Pancreas (tissue), 10 donors: ENCODE measurements around the gene EPB42. TPM values are rescaled to one million over a fixed set of nuclear protein-coding genes. Genes with fewer than 3 reads are reported as not detected.
"Not testable (repeated sequence)": the region's sequence is repeated elsewhere in the genome, so short reads cannot be mapped to it uniquely, and the experiment has no call there.

Experiments used
- ATAC-seq, 4 donors: fragments of 200-7000 bp; cut with Tn5 transposase; one replicate each; pipeline versions ENCODE4 v1.8.0 to v1.9.1; 2020; ENCODE audit warnings: mild to moderate bottlenecking in 4 of 4, moderate library complexity in 4 of 4
- DNase-seq, 6 donors: peaks; one replicate each; pipeline ENCODE4 v3.0.0-alpha.2; 2020
- FAIRE-seq: peaks from 2 replicates; lab custom pipeline; 2012; peaks lifted over from hg19 to GRCh38; lab: Jason Lieb, UNC
- H3K27ac ChIP-seq, 4 donors: fragments of 200-600 bp; sonication (generic); 1 replicate in 3 of 4; 2 replicates in 1 of 4; pipeline versions ENCODE4 v1.5.0 to v1.8.0; 2020
- H3K27me3 ChIP-seq, 4 donors: fragments of 200-600 bp; one replicate each; pipeline ENCODE4 v1.8.0; 2021
- H3K36me3 ChIP-seq, 3 donors: fragments of 200-600 bp; sonication (generic) in 1 of 3; one replicate each; pipeline versions ENCODE4 v1.5.0 to v1.8.0; 2020 to 2021
- H3K4me1 ChIP-seq, 3 donors: fragments of 200-600 bp; one replicate each; pipeline ENCODE4 v1.8.0; 2021
- H3K4me3 ChIP-seq, 4 donors: fragments of 200-600 bp; sonication (generic) in 2 of 4; one replicate each; pipeline versions ENCODE4 v1.5.0 to v1.8.0; 2020 to 2021
- H3K9me3 ChIP-seq, 4 donors: fragments of 200-600 bp; one replicate each; pipeline ENCODE4 v1.8.0; 2021
- WGBS, 2 donors: extraction: QIAGEN DNeasy Blood & Tissue Kit; methylation state at CpG; one replicate each; pipeline ENCODE4 v1.1.7; 2013; 5-methylcytosine and 5-hydroxymethylcytosine counted together
- intact Hi-C, 3 donors: fragments of 100-400 bp; cut with DNase I; formaldehyde crosslinking; loops; one replicate each; pipeline versions ENCODE4 v1.11.1 to v1.14.2; 2022
- polyA plus RNA-seq, 2 donors: library from polyadenylated mRNA; stranded (reverse); fragments of 200-250 nt; gene quantifications; one replicate each; pipeline ENCODE4 v1.2.3, GENCODE V29; 2013
- total RNA-seq, 6 donors: library from RNA; stranded (reverse); fragmentation: NEBNext Ultra II Directional in 4 of 6; extraction: Animal tissue kit (Norgen Biotek cat#: 25700) in 4 of 6; gene quantifications; one replicate each; pipeline versions ENCODE4 v1.2.1 to v1.2.4, GENCODE V29; 2021 to 2023
- TF ChIP-seq, protein P1 (sequence below), 4 donors: fragments of 200-600 bp; sonication (generic) in 3 of 4; IDR thresholded peaks; one replicate each; pipeline versions ENCODE4 v1.5.0 to v1.8.0; 2021; ENCODE audit warnings: antibody characterized with exemption in 4 of 4
- donor health status: healthy with polysubstance abuse.
- donor health status: DM: no; HTN: no; CAD: no; lungs with moderate emphysema.
- donor health status: DM: no; HTN: no; CAD: no.
- donor health status: control.
- donor health status: control.
- donor health status: Bipolar disorder and iron deficiency.
- donor health status: DM: yes; HTN: yes; CAD: no.
- donor health status: DM: no; HTN: no; CAD: no.
- donor health status: DM: no; HTN: no; CAD: no.
- donor health status: DM: yes; HTN: yes; CAD: no.

The EPB42 gene
- total and polyA plus RNA-seq, 8 donors: not detected

DNA sequence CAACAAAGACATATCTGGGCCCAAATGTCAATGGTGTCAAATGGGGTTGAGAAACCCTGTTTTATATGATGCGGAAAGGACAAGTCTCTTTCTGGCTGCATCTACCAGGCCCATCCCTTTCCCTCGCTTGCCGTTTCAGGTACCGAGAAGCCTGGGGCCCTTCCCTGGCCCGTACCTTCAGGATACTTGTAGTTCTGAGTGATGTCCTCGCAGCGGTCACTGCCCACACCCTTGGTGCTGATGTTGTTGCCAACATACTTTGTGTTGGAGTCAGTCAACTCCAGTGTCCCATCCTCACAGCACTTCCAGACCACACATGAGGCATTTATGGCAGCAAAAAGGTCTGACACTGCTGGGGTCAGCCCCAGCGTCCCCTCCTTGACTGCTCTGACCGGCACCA, 13.8 kb downstream of the EPB42 start:
- FAIRE-seq (no peak), ATAC-seq (no peak), DNase-seq (no peak)
- Histone ChIP-seq H3K27me3 (no peaks in the 10 kb centered on the region), H3K4me3 (no peak overlapping the region), H3K36me3 (no peaks in the 10 kb centered on the region), H3K4me1 (no peaks in the 10 kb centered on the region), H3K9me3 (no peaks in the 10 kb centered on the region), H3K27ac (no peak overlapping the region)
- WGBS, 2 donors: 80% methylated on average over 9 of the region's 9 CpGs
- intact Hi-C loops: no loop called here
- TF ChIP-seq, protein P1, sequence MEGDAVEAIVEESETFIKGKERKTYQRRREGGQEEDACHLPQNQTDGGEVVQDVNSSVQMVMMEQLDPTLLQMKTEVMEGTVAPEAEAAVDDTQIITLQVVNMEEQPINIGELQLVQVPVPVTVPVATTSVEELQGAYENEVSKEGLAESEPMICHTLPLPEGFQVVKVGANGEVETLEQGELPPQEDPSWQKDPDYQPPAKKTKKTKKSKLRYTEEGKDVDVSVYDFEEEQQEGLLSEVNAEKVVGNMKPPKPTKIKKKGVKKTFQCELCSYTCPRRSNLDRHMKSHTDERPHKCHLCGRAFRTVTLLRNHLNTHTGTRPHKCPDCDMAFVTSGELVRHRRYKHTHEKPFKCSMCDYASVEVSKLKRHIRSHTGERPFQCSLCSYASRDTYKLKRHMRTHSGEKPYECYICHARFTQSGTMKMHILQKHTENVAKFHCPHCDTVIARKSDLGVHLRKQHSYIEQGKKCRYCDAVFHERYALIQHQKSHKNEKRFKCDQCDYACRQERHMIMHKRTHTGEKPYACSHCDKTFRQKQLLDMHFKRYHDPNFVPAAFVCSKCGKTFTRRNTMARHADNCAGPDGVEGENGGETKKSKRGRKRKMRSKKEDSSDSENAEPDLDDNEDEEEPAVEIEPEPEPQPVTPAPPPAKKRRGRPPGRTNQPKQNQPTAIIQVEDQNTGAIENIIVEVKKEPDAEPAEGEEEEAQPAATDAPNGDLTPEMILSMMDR (IDR thresholded peaks at IDR 0.05): no peak

DNA sequence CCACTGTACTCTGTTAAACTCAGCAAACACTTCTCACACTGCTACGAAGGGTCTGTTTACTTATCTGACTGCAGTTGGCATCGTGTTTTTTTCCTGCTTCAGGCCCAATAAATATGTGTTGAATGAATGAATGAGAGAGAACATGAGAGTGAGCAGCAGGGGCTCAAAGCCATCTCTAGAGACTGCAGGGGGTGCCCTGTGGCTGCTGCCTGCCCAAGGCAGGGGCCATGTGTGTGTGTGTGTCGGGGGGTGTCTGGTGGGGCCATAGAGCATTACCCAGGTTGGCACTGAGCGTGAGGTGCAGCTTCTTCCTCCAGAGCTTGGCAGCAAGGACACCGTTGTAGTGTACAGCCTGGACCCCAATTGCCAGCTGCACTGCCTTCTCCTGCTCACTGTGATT, 14.8 kb downstream of the EPB42 start:
- no peaks in the 10 kb centered on the region for H3K27me3 ChIP-seq
- intact Hi-C loops: no loop called here
- WGBS, 2 donors: 54 to 66% methylated on average over 5 of the region's 5 CpGs
- H3K36me3 ChIP-seq: no peaks in the 10 kb centered on the region
- no peak for DNase-seq
- H3K27ac ChIP-seq: no peak overlapping the region
- H3K9me3 ChIP-seq: no peaks in the 10 kb centered on the region
- no peaks in the 10 kb centered on the region for H3K4me1 ChIP-seq
- FAIRE-seq: no peak
- no peak overlapping the region for H3K4me3 ChIP-seq
- TF ChIP-seq, protein P1 (IDR thresholded peaks at IDR 0.05): no peak
- ATAC-seq: no peak

DNA sequence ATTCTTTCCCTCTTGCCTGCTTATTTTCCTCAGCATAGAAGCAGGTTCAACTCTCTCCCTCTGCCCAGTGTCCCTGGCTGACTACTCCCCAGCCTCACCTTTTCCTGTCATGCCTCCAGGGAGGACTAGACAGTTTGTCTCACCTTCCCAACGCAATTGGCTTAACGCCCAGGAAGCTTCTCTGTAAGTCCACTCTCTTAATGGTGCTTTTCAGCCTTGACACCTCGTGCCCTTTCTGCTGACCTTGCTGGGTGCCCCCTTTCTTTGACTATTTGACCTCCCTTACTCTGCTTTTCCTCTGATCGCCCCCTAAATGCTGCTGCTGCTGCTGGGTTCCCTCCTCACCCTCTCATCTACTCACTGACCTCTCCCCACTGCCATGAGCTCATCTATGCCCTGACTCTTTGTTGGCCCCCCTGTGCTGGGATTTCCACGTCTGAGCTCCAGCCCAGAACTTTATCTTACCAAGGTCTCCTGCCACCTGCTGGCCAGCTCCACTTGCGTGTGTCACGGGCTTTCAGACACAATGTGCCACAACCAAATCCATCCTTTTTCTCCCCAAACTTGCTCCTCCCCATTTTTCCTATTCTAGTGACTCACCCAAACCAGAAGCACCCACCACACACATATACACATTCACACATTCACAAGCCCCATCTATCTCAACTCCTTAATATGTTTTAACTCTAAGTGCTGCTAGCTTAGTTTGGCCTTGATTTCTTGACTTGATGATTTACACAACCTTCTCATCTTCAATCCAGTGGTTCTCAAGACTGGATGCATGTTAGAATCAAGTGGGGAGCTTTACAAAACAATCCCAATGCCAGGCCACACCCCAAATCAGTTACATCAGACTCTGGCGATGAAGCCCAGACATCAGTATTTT, 16.6 kb downstream of the EPB42 start:
- no peak overlapping the region for H3K4me3 ChIP-seq
- no peaks in the 10 kb centered on the region for H3K36me3 ChIP-seq
- no peaks in the 10 kb centered on the region for H3K9me3 ChIP-seq
- no peaks in the 10 kb centered on the region for H3K4me1 ChIP-seq
- DNase-seq (peak in 3 of 6 donors; percentile 45 to 55 (median 54)), FAIRE-seq (no peak), ATAC-seq (peak; percentile 73 to 88 (median 84))
- intact Hi-C loops: no loop called here
- no peaks in the 10 kb centered on the region for H3K27me3 ChIP-seq
- WGBS, 2 donors: 23 to 24% methylated on average over 8 of the region's 8 CpGs
- TF ChIP-seq, protein P1 (IDR thresholded peaks at IDR 0.05): peak; percentile 26 to 43 (median 39)
- no peak overlapping the region for H3K27ac ChIP-seq

DNA sequence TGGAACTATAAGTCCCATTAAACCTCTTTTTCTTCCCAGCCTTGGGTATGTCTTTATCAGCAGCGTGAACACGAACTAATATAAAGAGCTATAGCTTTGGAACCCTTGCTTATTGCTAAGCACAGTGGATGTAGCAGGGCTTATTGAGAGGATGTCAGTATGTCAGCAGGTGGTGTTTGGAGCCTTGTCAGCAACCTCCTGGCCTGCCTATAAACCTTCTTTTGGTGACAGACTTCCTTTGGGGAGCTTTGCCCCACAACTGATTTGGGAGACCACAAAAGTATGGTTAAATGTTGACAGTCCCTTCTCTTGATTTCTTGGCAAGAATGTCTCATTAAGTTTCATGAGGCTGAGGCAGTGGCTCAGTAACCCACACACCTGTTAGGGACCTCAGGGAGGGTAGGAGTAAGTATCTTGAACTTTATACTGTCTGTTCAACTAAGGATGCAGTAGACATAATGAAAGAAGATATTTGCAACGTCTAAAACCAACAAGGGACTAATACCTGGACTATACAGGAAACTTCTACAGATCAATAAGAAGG, 20.8 kb downstream of the EPB42 start:
- TF ChIP-seq, protein P1 (IDR thresholded peaks at IDR 0.05): no peak
- no peak for DNase-seq
- WGBS, 2 donors: 61 to 76% methylated on average over 3 of the region's 3 CpGs

DNA sequence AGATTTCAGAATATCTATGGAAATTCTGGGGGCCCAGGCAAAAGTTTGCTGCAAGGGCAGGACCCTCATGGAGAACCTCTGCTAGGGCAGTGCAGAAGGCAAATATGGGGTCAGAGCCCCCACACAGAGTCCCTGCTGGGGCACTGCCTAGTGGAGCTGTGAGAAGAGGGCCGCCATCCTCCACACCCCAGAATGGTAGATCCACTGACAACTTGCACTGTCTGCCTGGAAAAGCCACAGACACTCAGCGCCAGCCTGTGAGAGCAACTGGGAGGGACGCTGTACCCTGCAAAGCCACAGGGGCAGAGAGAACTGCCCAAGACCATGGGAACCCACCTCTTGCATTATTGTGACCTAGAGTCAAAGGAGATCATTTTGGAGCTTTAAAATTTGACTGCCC, 21.8 kb downstream of the EPB42 start:
- Histone ChIP-seq H3K27ac (no peak overlapping the region), H3K27me3 (no peaks in the 10 kb centered on the region), H3K36me3 (peaks cover 0 to 21% (median 0%) of the 10 kb centered on the region in 3 donors), H3K4me1 (no peaks in the 10 kb centered on the region), H3K4me3 (no peak overlapping the region), H3K9me3 (no peaks in the 10 kb centered on the region)
- intact Hi-C loops: no loop called here
- no peak for FAIRE-seq
- no peak for DNase-seq
- ATAC-seq: no peak
- 97 to 98% methylated on average over 3 of the region's 3 CpGs for WGBS, 2 donors
- TF ChIP-seq, protein P1 (IDR thresholded peaks at IDR 0.05): no peak

More for the DNA sequence above, 20.8 kb downstream of the EPB42 start:
- no peaks in the 10 kb centered on the region for H3K4me1 ChIP-seq
- no peak overlapping the region for H3K4me3 ChIP-seq
- H3K36me3 ChIP-seq: peaks cover 0 to 21% (median 0%) of the 10 kb centered on the region in 3 donors
- intact Hi-C loops: no loop called here
- ATAC-seq: no peak
- H3K9me3 ChIP-seq: no peaks in the 10 kb centered on the region
- H3K27me3 ChIP-seq: no peaks in the 10 kb centered on the region
- H3K27ac ChIP-seq: no peak overlapping the region
- no peak for FAIRE-seq

DNA sequence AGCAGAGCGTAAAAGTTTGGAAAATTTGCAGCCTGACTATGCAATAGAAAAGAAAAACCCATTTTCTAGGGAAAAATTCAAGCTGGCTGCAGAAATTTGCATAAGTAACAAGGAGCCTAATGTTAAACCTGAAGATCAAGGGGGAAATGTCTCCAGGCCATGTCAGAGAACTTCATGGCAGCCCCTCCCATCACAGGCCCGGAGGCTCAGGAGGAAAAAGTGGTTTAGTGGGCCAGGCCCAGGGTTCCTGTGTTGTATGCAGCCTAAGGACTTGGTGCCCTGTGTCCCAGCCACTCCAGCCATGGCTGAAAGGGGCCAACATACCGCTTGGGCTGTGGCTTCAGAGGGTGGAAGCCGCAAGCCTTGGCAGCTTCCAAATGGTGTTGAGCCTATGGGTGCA, 22.3 kb downstream of the EPB42 start:
- DNase-seq, H3K27ac ChIP-seq, H3K27me3 ChIP-seq, intact Hi-C loops, ATAC-seq, H3K4me1 ChIP-seq, H3K9me3 ChIP-seq, FAIRE-seq: not testable (repeated sequence)
- WGBS, 2 donors: 98% methylated on average over 4 of the region's 4 CpGs
- peaks cover 0 to 22% (median 0%) of the 10 kb centered on the region in 3 donors for H3K36me3 ChIP-seq
- peak overlapping the region in 1 of 4 donors; percentile 2 for H3K4me3 ChIP-seq

DNA sequence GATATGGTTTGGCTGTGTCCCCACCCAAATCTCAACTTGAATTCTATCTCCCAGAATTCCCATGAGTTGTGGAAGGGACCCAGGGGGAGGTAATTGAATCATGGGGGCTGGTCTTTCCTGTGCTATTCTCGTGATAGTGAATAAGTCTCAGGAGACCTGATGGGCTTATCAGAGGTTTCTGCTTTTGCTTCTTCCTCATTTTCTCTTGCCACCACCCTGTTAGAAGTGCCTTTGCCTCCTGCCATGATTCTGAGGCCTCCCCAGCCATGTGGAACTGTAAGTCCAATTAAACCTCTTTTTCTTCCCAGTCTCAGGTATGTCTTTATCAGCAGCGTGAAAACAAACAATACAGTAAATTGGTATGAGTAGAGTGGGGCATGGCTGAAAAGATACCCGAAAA, 23.0 kb downstream of the EPB42 start:
- ATAC-seq, FAIRE-seq, H3K27me3 ChIP-seq, H3K4me1 ChIP-seq, H3K27ac ChIP-seq, H3K9me3 ChIP-seq, intact Hi-C loops, DNase-seq, H3K4me3 ChIP-seq: not testable (repeated sequence)
- peaks cover 2 to 30% (median 3%) of the 10 kb centered on the region in 3 donors for H3K36me3 ChIP-seq
- WGBS, 2 donors: 93 to 96% methylated on average over 3 of the region's 3 CpGs
